Renal cortex interstitium (tissue), 11 donors: ENCODE data around the gene SCAPER. TPM values are rescaled to one million over a fixed set of nuclear protein-coding genes. Genes with fewer than 3 reads are reported as not detected.

Experiments used
- DNase-seq, 11 donors: peaks; one replicate each; pipeline ENCODE4 v3.0.0-alpha.2; 2013; ENCODE audit warnings: low read depth in 9 of 11, low spot score in 4 of 11; ENCODE audit errors: extremely low read depth in 1 of 11
- polyA plus RNA-seq, 3 donors: library from polyadenylated mRNA; unstranded; fragments of 120-200 nt; gene quantifications; one replicate each; pipeline ENCODE4 v1.2.1, GENCODE V29; 2013; ENCODE audit not compliant: insufficient read length in 3 of 3

Gene SCAPER
- polyA plus RNA-seq, 3 donors: 23.1 to 27.5 (median 27.1) TPM

DNA sequence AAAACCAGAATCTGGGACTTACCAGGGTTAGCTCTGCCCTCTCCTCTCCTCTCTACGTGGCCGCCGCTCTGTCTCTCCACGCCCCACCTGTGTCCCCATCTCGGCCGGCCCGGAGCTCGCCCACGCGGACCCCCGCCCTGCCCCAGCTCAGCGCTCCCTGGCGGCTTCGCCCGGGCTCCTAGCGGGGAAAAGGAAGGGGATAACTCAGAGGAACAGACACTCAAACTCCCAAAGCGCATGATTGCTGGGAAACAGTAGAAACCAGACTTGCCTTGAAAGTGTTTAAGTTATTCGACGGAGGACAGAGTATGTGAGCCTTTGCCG lies 563.1 kb downstream of the SCAPER start:
- peak in 1 of 11 donors; percentile 12 for DNase-seq

DNA sequence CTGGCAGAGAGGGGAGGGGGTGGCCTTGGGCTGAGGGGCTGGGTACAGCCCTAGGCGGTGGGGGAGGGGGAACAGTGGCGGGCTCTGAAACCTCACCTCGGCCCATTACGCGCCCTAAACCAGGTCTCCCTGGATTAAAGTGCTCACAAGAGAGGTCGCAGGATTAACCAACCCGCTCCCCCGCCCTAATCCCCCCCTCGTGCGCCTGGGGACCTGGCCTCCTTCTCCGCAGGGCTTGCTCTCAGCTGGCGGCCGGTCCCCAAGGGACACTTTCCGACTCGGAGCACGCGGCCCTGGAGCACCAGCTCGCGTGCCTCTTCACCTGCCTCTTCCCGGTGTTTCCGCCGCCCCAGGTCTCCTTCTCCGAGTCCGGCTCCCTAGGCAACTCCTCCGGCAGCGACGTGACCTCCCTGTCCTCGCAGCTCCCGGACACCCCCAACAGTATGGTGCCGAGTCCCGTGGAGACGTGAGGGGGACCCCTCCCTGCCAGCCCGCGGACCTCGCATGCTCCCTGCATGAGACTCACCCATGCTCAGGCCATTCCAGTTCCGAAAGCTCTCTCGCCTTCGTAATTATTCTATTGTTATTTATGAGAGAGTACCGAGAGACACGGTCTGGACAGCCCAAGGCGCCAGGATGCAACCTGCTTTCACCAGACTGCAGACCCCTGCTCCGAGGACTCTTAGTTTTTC lies 563.6 kb downstream of the SCAPER start:
- DNase-seq: no peak

DNA sequence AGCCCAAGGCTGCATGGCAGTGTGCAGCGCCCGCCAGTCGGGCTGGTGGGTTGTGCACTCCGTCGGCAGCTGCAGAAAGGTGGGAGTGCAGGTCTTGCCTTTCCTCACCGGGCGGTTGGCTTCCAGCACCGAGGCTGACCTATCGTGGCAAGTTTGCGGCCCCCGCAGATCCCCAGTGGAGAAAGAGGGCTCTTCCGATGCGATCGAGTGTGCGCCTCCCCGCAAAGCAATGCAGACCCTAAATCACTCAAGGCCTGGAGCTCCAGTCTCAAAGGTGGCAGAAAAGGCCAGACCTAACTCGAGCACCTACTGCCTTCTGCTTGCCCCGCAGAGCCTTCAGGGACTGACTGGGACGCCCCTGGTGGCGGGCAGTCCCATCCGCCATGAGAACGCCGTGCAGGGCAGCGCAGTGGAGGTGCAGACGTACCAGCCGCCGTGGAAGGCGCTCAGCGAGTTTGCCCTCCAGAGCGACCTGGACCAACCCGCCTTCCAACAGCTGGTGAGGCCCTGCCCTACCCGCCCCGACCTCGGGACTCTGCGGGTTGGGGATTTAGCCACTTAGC lies 564.3 kb downstream of the SCAPER start:
- peak in 1 of 11 donors; percentile 18 for DNase-seq

DNA sequence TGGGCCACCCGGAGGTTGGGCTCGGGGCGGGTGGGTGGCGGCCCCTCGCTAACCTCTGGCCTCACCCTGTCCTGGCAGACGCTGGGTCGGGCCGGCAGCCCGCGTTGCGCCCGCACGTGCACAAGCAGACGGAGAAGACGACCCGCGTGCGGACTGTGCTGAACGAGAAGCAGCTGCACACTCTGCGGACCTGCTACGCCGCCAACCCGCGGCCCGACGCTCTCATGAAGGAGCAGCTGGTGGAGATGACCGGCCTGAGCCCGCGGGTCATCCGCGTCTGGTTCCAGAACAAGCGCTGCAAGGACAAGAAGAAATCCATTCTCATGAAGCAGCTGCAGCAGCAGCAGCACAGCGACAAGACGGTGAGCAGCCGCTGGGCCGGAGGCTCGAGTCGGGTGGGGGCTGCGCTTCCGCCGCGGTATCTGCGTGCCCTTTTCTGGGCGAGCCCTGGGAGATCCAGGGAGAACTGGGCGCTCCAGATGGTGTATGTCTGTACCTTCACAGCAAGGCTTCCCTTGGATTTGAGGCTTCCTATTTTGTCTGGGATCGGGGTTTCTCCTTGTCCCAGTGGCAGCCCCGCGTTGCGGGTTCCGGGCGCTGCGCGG lies 564.8 kb downstream of the SCAPER start:
- peak in 1 of 11 donors; percentile 42 for DNase-seq

DNA sequence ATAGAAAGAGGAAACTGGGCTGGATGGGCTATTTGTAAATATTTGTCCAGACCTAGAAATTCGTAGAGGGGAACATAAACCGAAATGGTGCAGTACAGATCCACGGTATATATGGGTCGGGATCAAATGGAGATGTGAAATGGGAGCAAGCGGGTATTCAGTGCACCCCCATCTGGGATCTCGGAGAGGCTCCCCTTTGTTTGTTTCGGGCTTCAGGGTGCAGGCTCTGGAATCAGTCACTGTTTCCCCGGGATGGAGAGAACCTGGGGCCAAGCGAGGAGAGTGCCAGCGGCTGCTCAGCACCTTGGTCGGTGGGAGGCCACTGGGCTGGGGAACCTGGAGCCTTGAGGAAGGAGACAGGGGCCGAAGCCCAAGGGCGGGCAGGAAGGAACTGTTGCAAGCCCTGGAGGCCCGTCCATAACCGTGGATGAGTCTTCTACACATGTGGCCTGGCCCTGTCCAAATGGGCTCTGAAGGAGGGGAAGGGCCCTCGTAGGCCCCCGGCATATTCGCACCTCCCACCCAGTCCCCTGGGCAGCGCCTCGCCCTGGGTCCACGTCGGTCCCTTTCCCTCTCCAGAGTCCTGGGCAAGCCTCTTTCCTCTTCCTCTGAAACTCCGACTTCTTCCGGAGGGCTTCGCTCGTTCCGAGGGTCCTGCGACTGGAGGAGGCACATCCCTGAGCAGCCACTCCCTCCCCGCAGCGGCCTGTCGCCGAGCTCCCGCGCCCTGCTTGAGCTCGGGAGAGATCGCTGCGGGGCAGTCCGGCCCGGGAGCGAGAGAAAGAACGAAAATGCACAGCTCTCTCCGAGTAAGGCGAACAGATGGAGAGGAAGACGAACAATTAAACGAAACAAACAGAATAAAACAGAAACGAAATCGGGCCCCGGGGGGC lies 565.6 kb downstream of the SCAPER start:
- peak in 1 of 11 donors; percentile 39 for DNase-seq

DNA sequence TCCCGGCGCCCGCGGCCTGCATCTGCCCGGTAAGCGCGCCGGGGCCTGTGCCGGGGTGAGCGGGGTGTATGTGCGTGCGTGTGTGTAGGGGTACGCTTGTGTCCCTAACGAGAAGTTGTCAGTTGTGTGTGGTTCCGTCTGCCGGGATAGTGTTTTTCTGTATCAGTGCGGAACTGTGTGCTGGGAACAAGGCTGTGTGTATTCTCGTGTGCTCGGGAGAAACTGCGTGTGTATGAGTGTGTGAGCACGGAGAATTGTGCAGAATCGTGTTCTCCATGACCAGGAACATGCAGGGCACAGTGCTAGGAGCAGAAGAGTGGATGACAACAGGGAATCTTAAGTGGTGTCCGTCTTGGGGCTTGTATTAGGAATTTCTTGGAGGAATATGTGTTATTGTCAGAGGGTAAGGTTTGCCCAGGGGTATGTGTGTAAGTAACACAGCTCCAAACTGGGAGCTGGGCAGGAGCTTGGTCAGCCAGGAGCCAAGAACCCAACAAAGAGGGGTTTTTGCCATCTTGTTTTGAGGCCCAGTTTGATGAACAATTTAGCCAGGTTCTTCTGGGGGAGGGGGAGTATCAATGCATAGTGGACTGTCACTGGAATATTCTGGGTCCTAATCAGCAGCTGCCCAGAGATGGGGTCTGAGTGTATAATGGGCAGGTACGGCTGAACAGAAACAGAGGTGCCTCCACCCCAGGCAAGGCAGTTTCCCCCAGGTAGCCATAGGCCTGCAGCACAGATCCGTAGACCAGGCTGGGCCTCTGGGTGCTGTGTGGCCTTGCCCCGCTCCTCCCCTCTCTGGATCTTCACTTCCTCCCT lies 566.4 kb downstream of the SCAPER start:
- peak in 1 of 11 donors; percentile 32 for DNase-seq

DNA sequence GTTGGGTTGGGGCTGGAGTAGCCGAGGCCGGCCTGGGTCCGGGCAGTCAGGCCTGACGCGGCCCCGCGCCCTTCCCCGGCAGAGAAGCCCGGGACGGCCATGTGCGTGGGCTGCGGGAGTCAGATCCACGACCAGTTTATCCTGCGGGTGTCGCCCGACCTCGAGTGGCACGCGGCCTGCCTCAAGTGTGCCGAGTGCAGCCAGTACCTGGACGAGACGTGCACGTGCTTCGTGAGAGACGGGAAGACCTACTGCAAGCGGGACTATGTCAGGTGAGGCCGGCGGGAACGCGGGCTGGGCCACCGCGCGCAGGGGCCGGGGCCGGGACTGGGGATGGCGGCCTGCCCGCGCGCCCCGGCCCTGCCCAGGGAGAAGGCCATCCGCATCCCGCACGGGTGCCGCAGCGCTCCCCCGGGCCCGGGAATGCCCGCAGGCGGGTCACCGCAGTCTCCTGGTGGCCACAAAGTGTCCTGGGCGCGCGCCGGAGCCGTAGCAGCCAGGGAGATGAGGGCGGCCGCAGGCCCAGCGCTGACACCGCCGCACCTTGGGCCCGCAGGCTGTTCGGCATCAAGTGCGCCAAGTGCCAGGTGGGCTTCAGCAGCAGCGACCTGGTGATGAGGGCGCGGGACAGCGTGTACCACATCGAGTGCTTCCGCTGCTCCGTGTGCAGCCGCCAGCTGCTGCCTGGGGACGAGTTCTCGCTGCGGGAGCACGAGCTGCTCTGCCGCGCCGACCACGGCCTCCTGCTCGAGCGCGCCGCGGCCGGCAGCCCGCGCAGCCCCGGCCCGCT lies 567.2 kb downstream of the SCAPER start:
- peak in 1 of 11 donors; percentile 22 for DNase-seq

DNA sequence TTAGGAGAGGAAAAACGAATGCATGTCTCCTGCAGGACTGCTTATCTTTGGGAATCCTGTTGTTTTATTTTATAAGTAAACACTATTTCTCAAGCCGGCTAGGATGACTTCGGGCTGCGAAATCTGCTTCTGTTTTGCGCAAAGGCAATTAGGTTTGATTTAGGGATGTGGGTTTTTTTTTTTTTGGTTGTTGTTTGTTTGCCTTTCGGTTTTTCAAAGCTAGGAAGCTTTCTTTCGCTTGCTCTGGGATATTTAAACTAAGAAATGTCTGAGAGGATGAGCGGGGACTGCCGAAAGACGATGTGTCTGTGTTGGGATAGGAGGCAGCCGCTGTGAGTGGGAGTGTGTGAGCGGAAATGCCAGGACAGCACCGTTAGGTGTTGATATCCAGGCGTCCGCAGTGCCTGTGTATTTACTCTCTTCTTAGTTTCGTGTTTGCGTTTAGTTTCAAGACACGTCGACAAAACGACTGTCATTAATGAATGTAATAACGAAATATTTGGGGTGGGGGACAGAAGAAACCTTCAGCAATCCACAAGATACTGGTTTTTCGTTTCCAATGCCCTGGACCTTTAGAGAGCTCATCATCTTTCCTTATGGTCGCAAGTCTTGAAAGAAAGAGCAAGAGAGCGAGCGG lies 568.0 kb downstream of the SCAPER start:
- peak in 1 of 11 donors; percentile 42 for DNase-seq

DNA sequence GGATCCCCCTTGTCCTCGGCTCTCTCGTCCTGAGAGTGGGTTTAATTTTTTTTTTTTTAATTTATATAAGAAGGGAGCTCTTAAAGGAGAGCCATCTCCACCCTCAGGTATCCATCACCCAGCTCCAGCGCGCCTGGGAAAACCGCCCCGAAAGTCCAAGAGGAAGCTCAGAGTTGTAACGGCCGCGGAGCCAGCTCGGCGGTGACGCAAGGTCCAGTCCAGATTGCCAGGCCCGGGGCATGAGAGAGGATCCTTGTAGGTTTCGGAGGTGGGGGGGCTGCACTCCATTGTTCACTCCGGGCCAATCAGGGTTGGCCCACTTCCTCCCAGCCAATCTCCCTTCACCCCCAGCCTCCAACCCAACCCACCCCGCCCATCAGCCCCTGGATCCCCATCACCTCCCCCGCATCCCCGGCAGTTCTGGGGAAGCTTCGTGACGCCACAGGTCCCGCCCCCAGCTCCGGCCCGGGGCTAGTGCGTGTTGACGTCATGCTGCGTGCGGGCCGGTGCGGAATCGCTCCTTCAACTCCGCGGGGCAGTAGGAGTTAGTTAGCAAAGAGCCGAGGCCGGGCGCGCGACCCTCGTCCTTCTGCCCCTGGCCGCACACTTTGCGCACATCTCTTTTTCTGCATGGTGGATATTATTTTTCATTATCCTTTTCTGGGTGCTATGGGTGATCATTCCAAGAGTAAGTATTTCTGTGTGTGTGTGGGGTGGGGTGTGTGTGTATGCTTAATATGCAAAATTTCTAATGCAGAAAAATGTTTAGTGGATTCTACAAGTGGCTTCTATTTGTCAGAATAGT lies 568.7 kb downstream of the SCAPER start, which contains the start of gene ISL2:
Gene ISL2, plus strand, starts transcription at position 520 of the 805 bp plus-strand sequence. Its CDS starts 111 bp downstream, at position 631.
- no peak for DNase-seq

DNA sequence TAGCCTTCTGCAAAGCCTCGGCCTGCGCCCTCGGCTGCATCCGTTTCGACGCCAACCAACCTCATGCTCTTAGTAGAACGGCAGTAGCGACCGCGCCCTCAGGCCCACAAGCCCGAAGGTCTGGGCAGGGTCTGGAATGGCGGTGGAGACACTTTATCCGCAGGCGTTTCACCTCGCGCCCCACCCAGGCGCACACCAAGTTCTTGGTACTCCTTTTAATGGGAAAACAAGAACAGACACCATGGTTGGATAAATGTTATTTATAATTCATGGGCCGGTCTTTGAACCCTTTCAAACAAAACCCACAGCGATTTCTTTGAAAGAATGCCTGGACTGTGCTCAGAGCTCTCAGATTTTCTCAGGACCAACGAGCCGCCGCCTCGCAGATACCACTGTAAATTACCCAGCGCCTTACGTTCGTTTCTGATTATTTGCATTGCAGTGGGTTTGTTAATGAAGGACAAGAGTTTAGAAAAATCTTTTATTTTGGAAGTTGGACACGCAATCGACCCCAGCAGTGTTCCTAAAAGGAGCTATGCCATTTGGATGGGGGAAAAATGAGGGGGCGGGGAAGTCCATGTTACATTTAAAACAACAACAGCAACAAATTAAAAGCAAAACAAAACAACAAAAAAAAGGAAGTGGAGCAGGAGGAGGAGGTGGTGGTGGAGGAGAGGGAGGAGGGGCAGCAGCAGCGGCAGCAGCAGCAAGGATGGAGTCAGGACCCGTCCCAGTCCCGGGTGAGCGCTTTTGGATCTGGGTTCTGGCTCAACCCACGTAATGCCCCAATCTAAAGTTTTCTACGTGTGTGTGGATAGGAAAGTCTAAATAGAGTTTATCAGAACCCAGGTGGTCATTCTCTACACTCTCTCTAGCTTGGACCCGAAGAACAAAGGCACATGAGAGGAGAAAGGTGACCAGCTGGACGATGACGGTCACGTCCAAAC lies 569.6 kb downstream of the SCAPER start:
- DNase-seq: peak in 1 of 11 donors; percentile 42

DNA sequence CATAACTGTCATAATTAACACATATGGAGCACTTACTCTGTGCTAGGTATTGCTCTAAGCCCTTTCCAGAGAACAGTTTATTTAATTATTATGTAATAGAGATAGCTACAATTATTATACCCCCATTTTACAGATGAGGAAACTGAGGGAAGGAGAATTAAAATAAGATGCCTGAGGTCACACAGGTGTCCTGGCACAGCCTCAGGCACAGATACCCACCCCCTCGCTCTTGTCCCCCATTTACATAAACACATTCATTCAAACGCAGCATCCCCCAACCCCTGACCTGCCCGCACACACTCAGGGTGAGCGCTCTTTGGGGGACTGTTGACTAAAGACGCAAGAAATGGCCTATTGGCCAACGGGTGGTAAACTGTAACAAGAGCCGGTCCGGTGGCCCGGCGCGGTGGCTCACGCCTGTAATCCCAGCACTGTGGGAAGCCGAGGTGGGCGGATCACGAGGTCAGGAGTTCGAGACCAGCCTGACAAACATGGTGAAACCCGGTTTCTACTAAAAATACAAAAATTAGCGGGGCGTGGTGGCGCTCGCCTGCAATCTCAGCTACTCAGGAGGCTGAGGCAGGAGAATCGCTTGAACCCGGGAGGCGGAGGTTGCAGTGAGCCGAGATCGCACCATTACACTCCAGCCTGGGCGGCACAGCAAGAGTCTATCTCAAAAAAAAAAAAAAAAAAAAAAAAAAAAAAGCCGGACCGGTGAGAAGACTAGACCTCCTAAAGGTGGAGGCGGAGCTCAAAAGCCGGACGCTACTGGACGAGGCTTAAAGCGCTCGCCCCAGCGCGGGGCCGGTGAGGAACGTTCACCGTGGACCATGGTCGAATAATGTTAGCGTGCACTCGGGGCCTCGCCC lies 570.5 kb downstream of the SCAPER start:
- no peak for DNase-seq

DNA sequence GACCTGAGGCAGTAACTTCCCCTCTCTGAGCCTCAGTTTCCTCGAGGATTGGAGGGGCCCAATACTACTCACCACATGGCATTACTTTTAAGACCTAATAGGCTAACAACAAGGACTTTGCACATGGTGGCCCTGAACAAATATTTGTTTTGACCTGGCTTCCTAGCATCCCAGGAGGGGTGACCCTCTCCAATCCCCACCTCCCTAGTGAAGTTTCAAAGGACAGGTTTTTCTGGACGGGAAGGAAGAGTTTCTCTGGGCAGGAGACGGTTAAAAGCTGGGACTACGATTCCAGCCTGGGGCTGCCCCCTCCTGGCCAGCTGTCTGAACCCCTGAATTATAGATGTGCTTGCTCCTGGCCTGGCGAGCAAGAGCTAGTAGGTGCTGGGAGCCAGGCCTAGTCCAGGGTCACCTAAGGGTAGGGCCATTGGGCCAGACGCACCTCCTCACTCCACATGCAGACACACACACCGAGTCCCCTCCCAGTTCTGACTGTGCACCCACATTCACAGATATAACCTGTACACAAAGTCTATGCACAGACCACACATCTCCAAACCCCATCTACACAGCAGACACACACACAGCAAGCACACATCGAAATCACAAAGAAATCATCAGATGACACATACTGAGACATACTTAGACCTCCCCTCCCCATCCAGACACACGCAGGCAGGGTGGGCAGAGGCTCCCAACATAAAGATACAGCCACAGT lies 571.3 kb downstream of the SCAPER start:
- DNase-seq: no peak

DNA sequence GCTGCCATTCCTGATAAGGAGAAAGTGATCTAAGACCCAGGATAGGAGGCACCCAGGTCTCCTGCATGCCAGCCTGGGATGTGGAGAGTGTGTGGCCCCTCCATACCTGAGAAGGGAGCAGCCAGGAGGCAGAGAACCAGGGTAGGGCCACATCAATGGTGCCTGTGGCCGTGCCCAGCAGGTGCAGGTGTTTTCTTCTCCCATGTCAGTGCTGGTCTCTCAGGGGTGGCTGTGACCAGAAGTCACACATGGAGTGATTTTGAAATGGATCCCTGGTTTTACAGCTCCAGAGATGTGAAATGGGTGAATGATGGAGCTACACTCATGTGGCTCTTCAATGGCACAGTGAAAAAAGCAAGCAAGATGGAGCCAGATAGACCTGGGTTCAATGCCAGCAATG lies 571.8 kb downstream of the SCAPER start:
- DNase-seq: no peak

DNA sequence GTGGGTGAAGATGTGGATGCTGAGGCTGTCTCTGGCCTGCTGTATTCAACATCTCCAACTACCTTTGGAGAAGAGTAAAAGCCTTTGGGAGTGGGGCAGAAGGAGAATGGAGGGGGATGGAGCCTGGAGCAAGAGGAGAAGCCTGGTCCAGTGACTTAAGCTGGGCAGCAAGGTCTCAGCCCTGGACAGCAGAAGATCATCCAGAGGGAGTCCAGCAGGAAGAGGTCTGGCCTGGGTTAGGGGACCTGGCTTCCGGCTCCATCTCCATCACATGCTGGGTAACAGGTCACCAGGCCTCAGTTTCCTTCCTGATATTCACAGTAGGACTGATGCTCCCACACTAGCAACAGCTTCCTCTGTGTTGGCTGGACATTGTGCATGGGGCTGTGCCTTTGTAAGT lies 572.3 kb downstream of the SCAPER start:
- no peak for DNase-seq
